H9 (cell line): ENCODE measurements around the gene PYGL. TPM values are rescaled to one million over a fixed set of nuclear protein-coding genes. Genes with fewer than 3 reads are reported as not detected.

Experiments
- DNase-seq: peaks from one replicate; pipeline ENCODE4 v3.0.0-alpha.2; 2017
- H2AFZ ChIP-seq: one replicate; pipeline ENCODE4 v1.6.1; 2013; ENCODE audit warnings: mild to moderate bottlenecking, low read length, control low read depth, moderate library complexity
- H2AK5ac ChIP-seq: 2 replicates; pipeline ENCODE4 v1.6.1; 2013; ENCODE audit warnings: low read length, control low read depth, mixed read lengths; ENCODE audit not compliant: insufficient read length
- H2BK120ac ChIP-seq: one replicate; pipeline ENCODE4 v1.6.1; 2013; ENCODE audit warnings: low read depth, mild to moderate bottlenecking, low read length, control low read depth, inconsistent platforms; ENCODE audit not compliant: poor library complexity, severe bottlenecking
- H2BK12ac ChIP-seq: 2 replicates; pipeline ENCODE4 v1.6.1; 2013; ENCODE audit warnings: low read length, control low read depth, mixed read lengths, low read depth; ENCODE audit not compliant: insufficient read length
- H2BK15ac ChIP-seq: 2 replicates; pipeline ENCODE4 v1.6.1; 2013; ENCODE audit warnings: low read depth, low read length, control low read depth
- H2BK20ac ChIP-seq: one replicate; pipeline ENCODE4 v1.6.1; 2013; ENCODE audit warnings: low read depth, mild to moderate bottlenecking, low read length, control low read depth, inconsistent platforms; ENCODE audit not compliant: poor library complexity, severe bottlenecking
- H2BK5ac ChIP-seq: 2 replicates; pipeline ENCODE4 v1.6.1; 2013; ENCODE audit warnings: low read length, control low read depth, mixed read lengths; ENCODE audit not compliant: insufficient read length
- H3K14ac ChIP-seq: 2 replicates; pipeline ENCODE4 v1.6.1; 2013; ENCODE audit warnings: low read length, control low read depth; ENCODE audit not compliant: insufficient read depth
- H3K18ac ChIP-seq: 2 replicates; pipeline ENCODE4 v1.6.1; 2013; ENCODE audit warnings: low read depth, mild to moderate bottlenecking, mixed read lengths, low read length, control low read depth; ENCODE audit not compliant: insufficient read length
- H3K23ac ChIP-seq: 2 replicates; pipeline ENCODE4 v1.6.1; 2013; ENCODE audit warnings: low read length, control low read depth, mixed read lengths, low read depth; ENCODE audit not compliant: insufficient read length
- H3K23me2 ChIP-seq: 2 replicates; pipeline ENCODE4 v1.6.1; 2013; ENCODE audit warnings: low read depth, mild to moderate bottlenecking, mixed read lengths, low read length, control low read depth; ENCODE audit not compliant: insufficient read length, poor library complexity, severe bottlenecking
- H3K27ac ChIP-seq: 2 replicates; pipeline ENCODE4 v1.5.1; 2013; ENCODE audit warnings: low read length, control low read depth, mixed read lengths, low read depth; ENCODE audit not compliant: insufficient read length
- H3K27me3 ChIP-seq: 2 replicates; pipeline ENCODE4 v1.6.1; 2013; ENCODE audit warnings: low read length, control low read depth, inconsistent platforms; ENCODE audit not compliant: insufficient read depth
- H3K4ac ChIP-seq: 2 replicates; pipeline ENCODE4 v1.6.1; 2013; ENCODE audit warnings: low read depth, mild to moderate bottlenecking, control low read depth, inconsistent platforms, low read length, moderate library complexity
- H3K4me1 ChIP-seq: 2 replicates; pipeline ENCODE4 v1.6.1; 2013; ENCODE audit warnings: low read length, control low read depth, inconsistent platforms; ENCODE audit not compliant: insufficient read depth
- H3K4me2 ChIP-seq: 2 replicates; pipeline ENCODE4 v1.6.1; 2013; ENCODE audit warnings: low read length, control low read depth, mixed read lengths; ENCODE audit not compliant: insufficient read length, insufficient read depth
- H3K56ac ChIP-seq: 2 replicates; pipeline ENCODE4 v1.6.1; 2013; ENCODE audit warnings: low read depth, mild to moderate bottlenecking, mixed read lengths, low read length, control low read depth; ENCODE audit not compliant: insufficient read length
- H3K79me1 ChIP-seq: 2 replicates; pipeline ENCODE4 v1.6.1; 2013; ENCODE audit warnings: low read depth, mild to moderate bottlenecking, moderate library complexity, low read length, control low read depth, inconsistent platforms; ENCODE audit not compliant: insufficient read depth, poor library complexity, severe bottlenecking
- H3K79me2 ChIP-seq: 2 replicates; pipeline ENCODE4 v1.6.1; 2013; ENCODE audit warnings: low read length, control low read depth, inconsistent platforms; ENCODE audit not compliant: insufficient read depth
- H3K9ac ChIP-seq: 2 replicates; pipeline ENCODE4 v1.6.1; 2013; ENCODE audit warnings: low read length, control low read depth, mixed read lengths; ENCODE audit not compliant: insufficient read length; ENCODE audit errors: extremely low read depth
- H3K9me3 ChIP-seq: one replicate; pipeline ENCODE4 v1.6.1; 2013; ENCODE audit warnings: low read depth, low read length, inconsistent platforms; ENCODE audit not compliant: control insufficient read depth
- H3T11ph ChIP-seq: one replicate; pipeline ENCODE4 v1.6.1; 2013; ENCODE audit warnings: mild to moderate bottlenecking, low read length, control low read depth, inconsistent platforms
- H4K20me1 ChIP-seq: one replicate; pipeline ENCODE4 v1.6.1; 2013; ENCODE audit not compliant: control insufficient read depth, insufficient read length, insufficient read depth
- H4K5ac ChIP-seq: 2 replicates; pipeline ENCODE4 v1.6.1; 2013; ENCODE audit warnings: low read depth, mild to moderate bottlenecking, mixed read lengths, low read length, control low read depth; ENCODE audit not compliant: insufficient read length
- H4K8ac ChIP-seq: replicated peaks from 2 replicates; pipeline ENCODE4 v1.6.1; 2013; ENCODE audit warnings: low read length, control low read depth, mixed read lengths, low read depth; ENCODE audit not compliant: insufficient read length
- H4K91ac ChIP-seq: 2 replicates; pipeline ENCODE4 v1.6.1; 2013; ENCODE audit warnings: low read depth, mild to moderate bottlenecking, moderate library complexity, mixed read lengths, low read length, control low read depth; ENCODE audit not compliant: insufficient read length
- H3K27ac Mint-ChIP-seq, 3 experiments: 2 replicates in 2 of 3; 3 replicates in 1 of 3; pipeline ENCODE4 v1.8.0; 2020 to 2021; ENCODE audit warnings: mixed read lengths in 3 of 3, mild to moderate bottlenecking in 1 of 3, moderate library complexity in 1 of 3
- H3K27me3 Mint-ChIP-seq: 2 replicates; pipeline ENCODE4 v1.8.0; 2021; ENCODE audit warnings: low read depth, mild to moderate bottlenecking, moderate library complexity, mixed read lengths
- H3K36me3 Mint-ChIP-seq, 3 experiments: 2 replicates in 2 of 3; 3 replicates in 1 of 3; pipeline ENCODE4 v1.8.0; 2020 to 2021; ENCODE audit warnings: low read depth in 3 of 3, mixed read lengths in 3 of 3; ENCODE audit not compliant: insufficient read depth in 1 of 3
- H3K4me1 Mint-ChIP-seq, 2 experiments: 2 replicates each; pipeline ENCODE4 v1.8.0; 2020; ENCODE audit warnings: mixed read lengths in 2 of 2
- H3K4me3 Mint-ChIP-seq, 2 experiments: 2 replicates in 1 of 2; 3 replicates in 1 of 2; pipeline ENCODE4 v1.8.0; 2020 to 2021; ENCODE audit warnings: mild to moderate bottlenecking in 2 of 2, mixed read lengths in 2 of 2, moderate library complexity in 1 of 2
- H3K9me3 Mint-ChIP-seq, 2 experiments: 2 replicates in 1 of 2; 3 replicates in 1 of 2; pipeline ENCODE4 v1.8.0; 2020; ENCODE audit warnings: mild to moderate bottlenecking in 2 of 2, mixed read lengths in 2 of 2, moderate library complexity in 1 of 2
- WGBS: extraction: QIAGEN DNeasy Blood & Tissue Kit; methylation state at CpG from one replicate; pipeline ENCODE4 v1.1.7; 2013; ENCODE audit warnings: missing lambda C conversion rate, low lambda C conversion rate, mixed read lengths; ENCODE audit not compliant: insufficient read length; ENCODE audit errors: extremely low coverage; 5-methylcytosine and 5-hydroxymethylcytosine counted together
- total RNA-seq: library from RNA; stranded (reverse); gene quantifications from 2 replicates; pipeline ENCODE4 v1.2.1, GENCODE V29; 2021
- TF ChIP-seq, protein P1 (sequence below): fragments of 200-600 bp; sonication (generic); conservative IDR thresholded peaks from 3 replicates; pipeline ENCODE4 v1.8.0; 2021; ENCODE audit warnings: antibody characterized with exemption, mild to moderate bottlenecking

Gene PYGL
- total RNA-seq, 1 experiment from 2014 or later, result 53.8 TPM

DNA sequence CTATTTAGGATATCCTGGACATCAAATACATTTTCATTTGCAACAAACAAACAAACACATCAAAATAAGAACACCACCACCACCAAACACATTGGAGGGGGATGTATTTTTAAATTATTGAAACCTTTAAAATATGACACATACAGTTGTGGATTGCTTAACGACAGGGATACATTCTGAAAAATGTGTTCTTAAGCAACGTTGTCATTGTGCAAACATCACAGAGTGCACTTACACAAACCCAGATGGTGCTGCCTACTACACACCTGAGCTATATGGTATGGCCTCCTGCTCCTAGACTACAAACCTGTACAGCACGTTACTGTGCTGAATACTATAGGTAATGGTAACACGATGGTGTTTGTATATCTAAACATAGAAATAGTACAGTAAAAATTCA, 19.4 kb downstream of the PYGL start:
- H3K23ac ChIP-seq, result no peak overlapping the region
- H2AK5ac ChIP-seq, result no peak overlapping the region
- no peak overlapping the region for H2BK120ac ChIP-seq
- no peak overlapping the region for H3K4me2 ChIP-seq
- H2AFZ ChIP-seq, result no peak overlapping the region
- no peaks in the 10 kb centered on the region for H3K79me2 ChIP-seq
- no peak overlapping the region for H2BK12ac ChIP-seq
- no peaks in the 10 kb centered on the region for H3K79me1 ChIP-seq
- peaks cover 15 to 17% of the 10 kb centered on the region in 2 experiments for H3K4me1 Mint-ChIP-seq
- H3K18ac ChIP-seq, result no peak overlapping the region
- H3K27ac ChIP-seq, result no peak overlapping the region
- peaks cover 6 to 34% (median 9%) of the 10 kb centered on the region in 3 experiments; a peak in 5 of 7 replicates for H3K36me3 Mint-ChIP-seq
- no peaks in the 10 kb centered on the region for H3K9me3 ChIP-seq
- H3K27ac Mint-ChIP-seq, result no peak overlapping the region
- H4K5ac ChIP-seq, result no peak overlapping the region
- no peaks in the 10 kb centered on the region for H3K27me3 Mint-ChIP-seq
- H3K4me1 ChIP-seq, result no peaks in the 10 kb centered on the region
- no peaks in the 10 kb centered on the region for H3K9me3 Mint-ChIP-seq
- H3K9ac ChIP-seq, result no peak overlapping the region
- TF ChIP-seq, protein P1, sequence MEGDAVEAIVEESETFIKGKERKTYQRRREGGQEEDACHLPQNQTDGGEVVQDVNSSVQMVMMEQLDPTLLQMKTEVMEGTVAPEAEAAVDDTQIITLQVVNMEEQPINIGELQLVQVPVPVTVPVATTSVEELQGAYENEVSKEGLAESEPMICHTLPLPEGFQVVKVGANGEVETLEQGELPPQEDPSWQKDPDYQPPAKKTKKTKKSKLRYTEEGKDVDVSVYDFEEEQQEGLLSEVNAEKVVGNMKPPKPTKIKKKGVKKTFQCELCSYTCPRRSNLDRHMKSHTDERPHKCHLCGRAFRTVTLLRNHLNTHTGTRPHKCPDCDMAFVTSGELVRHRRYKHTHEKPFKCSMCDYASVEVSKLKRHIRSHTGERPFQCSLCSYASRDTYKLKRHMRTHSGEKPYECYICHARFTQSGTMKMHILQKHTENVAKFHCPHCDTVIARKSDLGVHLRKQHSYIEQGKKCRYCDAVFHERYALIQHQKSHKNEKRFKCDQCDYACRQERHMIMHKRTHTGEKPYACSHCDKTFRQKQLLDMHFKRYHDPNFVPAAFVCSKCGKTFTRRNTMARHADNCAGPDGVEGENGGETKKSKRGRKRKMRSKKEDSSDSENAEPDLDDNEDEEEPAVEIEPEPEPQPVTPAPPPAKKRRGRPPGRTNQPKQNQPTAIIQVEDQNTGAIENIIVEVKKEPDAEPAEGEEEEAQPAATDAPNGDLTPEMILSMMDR, result no peak
- H3K27me3 ChIP-seq, result no peaks in the 10 kb centered on the region
- no peak overlapping the region for H3K4me3 Mint-ChIP-seq
- H3T11ph ChIP-seq, result no peak overlapping the region
- H4K91ac ChIP-seq, result no peak overlapping the region
- WGBS, result no CpG with 5 or more reads among the region's 4 CpGs
- no peak overlapping the region for H3K4ac ChIP-seq
- H2BK5ac ChIP-seq, result no peak overlapping the region
- H3K14ac ChIP-seq, result no peak overlapping the region
- no peaks in the 10 kb centered on the region for H3K23me2 ChIP-seq
- no peaks in the 10 kb centered on the region for H4K20me1 ChIP-seq
- no peak overlapping the region for H4K8ac ChIP-seq
- DNase-seq, result no peak
- no peak overlapping the region for H2BK20ac ChIP-seq
- H2BK15ac ChIP-seq, result no peak overlapping the region
- H3K56ac ChIP-seq, result no peak overlapping the region
